GM12864 (cell line): ENCODE results near the gene ADAM29.

Experiments
- DNase-seq: peaks from one replicate; pipeline ENCODE4 v3.0.0-alpha.2; 2011; ENCODE audit warnings: low read depth
- H3K4me3 ChIP-seq: 2 replicates; pipeline ENCODE4 v1.5.1; 2011; ENCODE audit warnings: mild to moderate bottlenecking, low read depth, low read length, control low read depth
- CTCF ChIP-seq: IDR thresholded peaks from 2 replicates; pipeline ENCODE4 v1.5.1; 2011; ENCODE audit warnings: low read depth, mild to moderate bottlenecking, moderate library complexity, low read length, control low read depth, inconsistent platforms; ENCODE audit errors: missing control alignments

Gene ADAM29

DNA sequence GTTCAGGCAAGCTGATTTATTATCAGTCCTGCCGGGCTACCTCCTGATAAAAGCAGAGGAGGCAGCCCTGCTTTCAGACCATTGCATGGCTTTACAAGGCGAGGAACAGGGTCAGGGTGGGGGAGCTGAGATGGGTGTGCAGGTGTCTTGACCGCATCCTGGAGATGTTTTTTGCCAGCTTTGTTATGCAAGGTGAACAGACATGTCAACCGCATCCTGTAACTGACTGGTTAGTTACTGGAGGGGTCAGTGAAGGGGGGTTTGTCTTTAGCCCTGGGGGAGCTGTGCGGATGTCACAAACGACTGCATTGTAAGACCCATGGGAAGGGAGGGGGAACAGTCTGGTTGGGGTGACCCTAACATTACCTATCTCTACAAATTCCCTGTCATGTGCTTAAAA, 10.0 kb downstream of the ADAM29 start:
- no peak for DNase-seq
- H3K4me3 ChIP-seq = no peak overlapping the region
- no peak for TF ChIP-seq CTCF

GRCh38 chr4:174928575-174929253, 10.6 kb downstream of the ADAM29 start:
- DNase-seq = no peak
- TF ChIP-seq CTCF = no peak
- H3K4me3 ChIP-seq = no peak overlapping the region

- DNase-seq = no peak
- TF ChIP-seq CTCF = no peak
- H3K4me3 ChIP-seq = no peak overlapping the region
Observed at GRCh38 chr4:174929346-174929745, 11.2 kb downstream of the ADAM29 start.

GRCh38 chr4:174930895-174931294, 12.7 kb downstream of the ADAM29 start:
- DNase-seq = no peak
- no peak overlapping the region for H3K4me3 ChIP-seq
- TF ChIP-seq CTCF = no peak

GRCh38 chr4:174933083-174933482, 14.9 kb downstream of the ADAM29 start:
- DNase-seq = no peak
- no peak overlapping the region for H3K4me3 ChIP-seq
- no peak for TF ChIP-seq CTCF

- no peak for TF ChIP-seq CTCF
- H3K4me3 ChIP-seq = no peak overlapping the region
- DNase-seq = no peak
Observed at GRCh38 chr4:174934360-174934759, 16.2 kb downstream of the ADAM29 start.

- no peak for TF ChIP-seq CTCF
- no peak overlapping the region for H3K4me3 ChIP-seq
- no peak for DNase-seq
Observed at GRCh38 chr4:174935607-174936006, 17.4 kb downstream of the ADAM29 start.
